Left cardiac atrium (tissue), 4 donors: Measurements from ENCODE around the gene OPCML. TPM values are rescaled to one million over a fixed set of nuclear protein-coding genes. Genes with fewer than 3 reads are reported as not detected.
A peak's percentile ranks its signal among the peaks of the same experiment; 100 is the strongest.

Experiments
- ATAC-seq, 2 donors: fragments of 200-7000 bp; cut with Tn5 transposase; one replicate each; pipeline ENCODE4 v1.9.1; 2020; ENCODE audit warnings: mild to moderate bottlenecking in 2 of 2, moderate library complexity in 2 of 2
- DNase-seq: peaks from one replicate; pipeline ENCODE4 v3.0.0-alpha.2; 2020
- intact Hi-C, 2 donors: fragments of 100-400 bp; cut with DNase I; formaldehyde crosslinking; loops; one replicate each; pipeline versions ENCODE4 v1.14.1 to v1.15.1; 2022 to 2023
- total RNA-seq, 2 donors: library from RNA; stranded (reverse); fragmentation: NEBNext Ultra II Directional; extraction: Animal tissue kit (Norgen Biotek cat#: 25700); gene quantifications; one replicate each; pipeline ENCODE4 v1.2.1, GENCODE V29; 2021
- donor health status: DM: no; HTN: yes; CAD: no.
- donor health status: DM: no; HTN: yes; CAD: no; lungs with severe emphysema.
- donor health status: DM: yes; HTN: yes; CAD: no.
- donor health status: Dilated cardiomyopathy.

OPCML gene
- total RNA-seq, 2 donors from 2014 or later, result 0.76 TPM; not detected in 1

- intact Hi-C loops, result no loop called here
- ATAC-seq (no peak), DNase-seq (no peak)
These were observed 13.0 kb upstream of the OPCML start for GRCh38 chr11:133545199-133545803.

- ATAC-seq (no peak), DNase-seq (no peak)
- intact Hi-C loops, result no loop called here
These were observed 9.4 kb upstream of the OPCML start for GRCh38 chr11:133541720-133542095.

- intact Hi-C loops, result no loop called here
- no peak for DNase-seq
- no peak for ATAC-seq
These were observed 8.9 kb upstream of the OPCML start for GRCh38 chr11:133541021-133541719.

GRCh38 chr11:133536198-133536597 lies 3.9 kb upstream of the OPCML start:
- ATAC-seq (no peak), DNase-seq (no peak)
- intact Hi-C loops, result no loop called here

GRCh38 chr11:133533205-133533604 lies 904 bp upstream of the OPCML start:
- intact Hi-C loops, result no loop called here

GRCh38 chr11:133531458-133531857 lies 843 bp downstream of the OPCML start:
- DNase-seq (no peak), ATAC-seq (no peak)
- intact Hi-C loops, result no loop called here

More at GRCh38 chr11:133533205-133533604, 904 bp upstream of the OPCML start:
- DNase-seq (no peak), ATAC-seq (no peak)

- DNase-seq, result no peak
- ATAC-seq, result no peak
- intact Hi-C loops, result no loop called here
These were observed 1.8 kb downstream of the OPCML start for GRCh38 chr11:133530501-133530835.

- intact Hi-C loops, result no loop called here
- ATAC-seq, result no peak
- no peak for DNase-seq
These were observed 2.3 kb downstream of the OPCML start for GRCh38 chr11:133529807-133530500.

GRCh38 chr11:133526790-133527189 lies 5.5 kb downstream of the OPCML start:
- ATAC-seq, result peak; percentile 89 to 97
- intact Hi-C loops, result no loop called here
- DNase-seq, result peak; percentile 38

GRCh38 chr11:133525976-133526375 lies 6.3 kb downstream of the OPCML start:
- intact Hi-C loops, result no loop called here
- ATAC-seq, result no peak
- no peak for DNase-seq

GRCh38 chr11:133524488-133524887 lies 7.8 kb downstream of the OPCML start:
- ATAC-seq, result no peak
- intact Hi-C loops, result no loop called here
- DNase-seq, result no peak

GRCh38 chr11:133522344-133522743 lies 10.0 kb downstream of the OPCML start:
- intact Hi-C loops, result no loop called here
- DNase-seq (no peak), ATAC-seq (no peak)

- ATAC-seq (no peak), DNase-seq (no peak)
- intact Hi-C loops, result no loop called here
These were observed 10.8 kb downstream of the OPCML start for GRCh38 chr11:133521502-133521901.

GRCh38 chr11:133520707-133521106 lies 11.6 kb downstream of the OPCML start:
- intact Hi-C loops, result no loop called here
- ATAC-seq (peak; percentile 73 to 88), DNase-seq (peak; percentile 62)

- intact Hi-C loops, result loop anchor here in 1 of 2 donors (10.0 kb wide), 1 partner anchor 175 kb away; no protein-coding TSS in a partner anchor
- ATAC-seq, result peak; percentile 22 to 42
- DNase-seq, result no peak
These were observed 12.7 kb downstream of the OPCML start for GRCh38 chr11:133519560-133519959.

- ATAC-seq (no peak), DNase-seq (no peak)
- intact Hi-C loops, result loop anchor here in 1 of 2 donors (10.0 kb wide), 1 partner anchor 176 kb away; no protein-coding TSS in a partner anchor
These were observed 13.5 kb downstream of the OPCML start for GRCh38 chr11:133518702-133519264.

GRCh38 chr11:133516845-133517244 lies 15.5 kb downstream of the OPCML start:
- DNase-seq (no peak), ATAC-seq (peak; percentile 14 to 34)
- intact Hi-C loops, result loop anchor here in 1 of 2 donors (10.0 kb wide), 1 partner anchor 178 kb away; no protein-coding TSS in a partner anchor

GRCh38 chr11:133515107-133515506 lies 17.2 kb downstream of the OPCML start:
- no peak for DNase-seq
- intact Hi-C loops, result loop anchor here in 1 of 2 donors (10.0 kb wide), 1 partner anchor 180 kb away; no protein-coding TSS in a partner anchor
- no peak for ATAC-seq

GRCh38 chr11:133509924-133510697 lies 22.2 kb downstream of the OPCML start:
- intact Hi-C loops, result loop anchor here in 1 of 2 donors (10.0 kb wide), 1 partner anchor 185 kb away; no protein-coding TSS in a partner anchor

More at GRCh38 chr11:133509924-133510697, 22.2 kb downstream of the OPCML start:
- no peak for DNase-seq
- no peak for ATAC-seq
